Measurements from ENCODE around the gene PACRGL.

GRCh38 chr4:20681271-20681670, 19.0 kb upstream of the PACRGL start:
- TF ChIP-seq CTCF (conservative IDR thresholded peaks at IDR 0.05; ENCODE audit: low read length) (no peak), EZH2phosphoT487 (IDR thresholded peaks at IDR 0.05; ENCODE audit: borderline replicate concordance, low read depth, low read length) (no peak)
